ENCODE results near the gene IFNG-AS1.
A peak's percentile ranks its signal among the peaks of the same experiment; 100 is the strongest.

Gene IFNG-AS1

GRCh38 chr12:67996347-67996746 is 7.1 kb downstream of the IFNG-AS1 start:
- no peak for DNase-seq

GRCh38 chr12:67998379-67998778 is 9.1 kb downstream of the IFNG-AS1 start:
- DNase-seq: no peak

- no peak for DNase-seq
Measured at GRCh38 chr12:67999244-67999643, 10.0 kb downstream of the IFNG-AS1 start.

GRCh38 chr12:68001486-68002466 is 12.5 kb downstream of the IFNG-AS1 start:
- peak; percentile 56 for DNase-seq

GRCh38 chr12:68003777-68004176 is 14.5 kb downstream of the IFNG-AS1 start:
- DNase-seq: no peak

- DNase-seq: no peak
Measured at GRCh38 chr12:68007033-68007432, 17.8 kb downstream of the IFNG-AS1 start.

- peak; percentile 47 for DNase-seq
Measured at GRCh38 chr12:68007466-68007865, 18.2 kb downstream of the IFNG-AS1 start.

- DNase-seq: no peak
Measured at GRCh38 chr12:68011206-68011881, 22.1 kb downstream of the IFNG-AS1 start.

- DNase-seq: no peak
Measured at GRCh38 chr12:68011882-68012207, 22.6 kb downstream of the IFNG-AS1 start.

- no peak for DNase-seq
Measured at GRCh38 chr12:68012712-68013111, 23.5 kb downstream of the IFNG-AS1 start.

GRCh38 chr12:68013181-68013580 is 23.9 kb downstream of the IFNG-AS1 start:
- no peak for DNase-seq

GRCh38 chr12:68016136-68016535 is 26.9 kb downstream of the IFNG-AS1 start:
- no peak for DNase-seq

- no peak for DNase-seq
Measured at GRCh38 chr12:68018315-68018714, 29.1 kb downstream of the IFNG-AS1 start.

GRCh38 chr12:68020049-68020448 is 30.8 kb downstream of the IFNG-AS1 start:
- no peak for DNase-seq

GRCh38 chr12:68020699-68021098 is 31.5 kb downstream of the IFNG-AS1 start:
- DNase-seq: no peak

- DNase-seq: no peak
Measured at GRCh38 chr12:68028647-68029046, 39.4 kb downstream of the IFNG-AS1 start.

GRCh38 chr12:68030248-68030647 is 41.0 kb downstream of the IFNG-AS1 start:
- no peak for DNase-seq

- DNase-seq: no peak
Measured at GRCh38 chr12:68031174-68031573, 41.9 kb downstream of the IFNG-AS1 start.

GRCh38 chr12:68031881-68032739 is 42.9 kb downstream of the IFNG-AS1 start:
- no peak for DNase-seq

- peak; percentile 41 for DNase-seq
Measured at GRCh38 chr12:68034567-68034966, 45.3 kb downstream of the IFNG-AS1 start.

GRCh38 chr12:68036642-68037041 is 47.4 kb downstream of the IFNG-AS1 start:
- no peak for DNase-seq

GRCh38 chr12:68037616-68038255 is 48.5 kb downstream of the IFNG-AS1 start:
- DNase-seq: no peak

GRCh38 chr12:68038650-68039049 is 49.4 kb downstream of the IFNG-AS1 start:
- peak; percentile 32 for DNase-seq
